Measurements from ENCODE around the gene EXOSC5. TPM values are rescaled to one million over a fixed set of nuclear protein-coding genes. Genes with fewer than 3 reads are reported as not detected.

The EXOSC5 gene
- total RNA-seq, 1 experiment from 2014 or later = 25.2 TPM

- H3K27ac ChIP-seq (ENCODE audit: low read length) = no peak overlapping the region
- in situ Hi-C loops (cut with HindIII; ENCODE audit: low pct_unique_long_range_greater_than_20kb, low sequenced_read_pairs) (no loop called here), intact Hi-C loops (cut with micrococcal nuclease; ENCODE audit: unreplicated experiment) (no loop called here)
- ChIA-PET CTCF (no interaction called here), POLR2A (no interaction called here)
- ATAC-seq (no peak), DNase-seq (ENCODE audit: low read depth, low spot score) (no peak)
- BruUV-seq (replicated peaks) = no TSS peak
- peaks cover 6% of the 10 kb centered on the region; the same call in 1 of the 2 replicates for H3K36me3 ChIP-seq (ENCODE audit: control insufficient read depth, insufficient read depth, low read length)
- no peaks in the 10 kb centered on the region for H3K9me3 ChIP-seq (ENCODE audit: control insufficient read depth, insufficient read depth, low read depth, low read length)
- H3K4me1 ChIP-seq (ENCODE audit: control insufficient read depth, insufficient read depth, low read length) = peaks cover 2% of the 10 kb centered on the region; the same call in 1 of the 2 replicates
- H3K27me3 ChIP-seq (ENCODE audit: control insufficient read depth, insufficient read depth, low read length) = no peaks in the 10 kb centered on the region
- TF ChIP-seq TCF7L2 (IDR thresholded peaks at IDR 0.05; ENCODE audit: low read depth, low read length) = no peak
- no peak overlapping the region for H3K4me3 ChIP-seq (ENCODE audit: low read depth in 2 of 2, low read length in 2 of 2)
These were observed 41.4 kb downstream of the EXOSC5 start for GRCh38 chr19:41355802-41356201.

GRCh38 chr19:41355035-41355434, 42.1 kb downstream of the EXOSC5 start:
- DNase-seq (ENCODE audit: low read depth, low spot score) = no peak
- in situ Hi-C loops (cut with HindIII; ENCODE audit: low pct_unique_long_range_greater_than_20kb, low sequenced_read_pairs) (no loop called here), intact Hi-C loops (cut with micrococcal nuclease; ENCODE audit: unreplicated experiment) (no loop called here)
- ChIA-PET CTCF (no interaction called here), POLR2A (no interaction called here)
- TF ChIP-seq CTCF (IDR thresholded peaks at IDR 0.05) (no peak), POLR2AphosphoS5 (IDR thresholded peaks at IDR 0.05; ENCODE audit: low read depth, low read length) (no peak), TCF7L2 (IDR thresholded peaks at IDR 0.05; ENCODE audit: low read depth, low read length) (no peak), SIN3A (IDR thresholded peaks at IDR 0.05; ENCODE audit: borderline replicate concordance, insufficient read depth, low read depth, low read length) (no peak), REST (IDR thresholded peaks at IDR 0.05; ENCODE audit: insufficient read depth in 1 of 2, low read depth in 2 of 2, low read length in 1 of 2) (no peak)
- Histone ChIP-seq H3K9me3 (ENCODE audit: control insufficient read depth, insufficient read depth, low read depth, low read length) (no peaks in the 10 kb centered on the region), H3K36me3 (ENCODE audit: control insufficient read depth, insufficient read depth, low read length) (peaks cover 6% of the 10 kb centered on the region; the same call in 1 of the 2 replicates), H3K4me3 (ENCODE audit: low read depth in 2 of 2, low read length in 2 of 2) (no peak overlapping the region), H3K27ac (ENCODE audit: low read length) (no peak overlapping the region), H3K4me1 (ENCODE audit: control insufficient read depth, insufficient read depth, low read length) (peaks cover 5% of the 10 kb centered on the region; the same call in 1 of the 2 replicates), H3K27me3 (ENCODE audit: control insufficient read depth, insufficient read depth, low read length) (no peaks in the 10 kb centered on the region)
- ATAC-seq = no peak
- BruUV-seq (replicated peaks) = no TSS peak

DNA sequence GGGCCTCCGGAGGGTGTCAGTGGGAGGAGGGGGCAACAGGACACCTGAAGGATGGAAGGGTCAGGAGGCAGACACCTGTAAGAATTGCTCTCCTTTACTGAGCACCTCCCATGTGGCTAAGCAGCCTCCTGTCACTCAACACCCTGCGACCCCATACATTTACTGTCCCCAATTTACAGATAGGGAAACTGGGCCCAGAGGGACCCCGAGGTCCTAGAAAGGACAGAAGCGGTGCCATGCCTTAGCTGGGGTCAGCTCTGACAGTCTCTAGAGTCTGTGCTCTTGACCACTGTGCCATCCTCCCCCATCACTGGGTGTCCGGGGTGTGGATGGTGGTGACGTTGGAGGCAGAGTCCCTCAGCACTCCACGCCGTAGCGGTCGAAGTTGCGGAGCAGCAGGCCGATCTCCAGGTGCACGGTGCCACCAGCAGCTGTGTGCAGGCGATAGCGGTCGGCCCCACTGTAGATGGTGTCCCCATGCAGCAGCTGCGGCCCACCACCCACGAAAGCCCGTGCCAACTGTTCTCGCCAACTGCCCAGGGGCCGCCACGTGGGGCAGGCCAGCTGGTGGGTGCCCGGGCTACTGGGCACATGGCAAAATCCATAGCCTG, 42.7 kb downstream of the EXOSC5 start:
- H3K27ac ChIP-seq (ENCODE audit: low read length) = no peak overlapping the region
- H3K36me3 ChIP-seq (ENCODE audit: control insufficient read depth, insufficient read depth, low read length) = peaks cover 6% of the 10 kb centered on the region; the same call in 1 of the 2 replicates
- TF ChIP-seq TCF7L2 (IDR thresholded peaks at IDR 0.05; ENCODE audit: low read depth, low read length) (no peak), SIN3A (IDR thresholded peaks at IDR 0.05; ENCODE audit: borderline replicate concordance, insufficient read depth, low read depth, low read length) (no peak), POLR2AphosphoS5 (IDR thresholded peaks at IDR 0.05; ENCODE audit: low read depth, low read length) (no peak), CTCF (IDR thresholded peaks at IDR 0.05) (no peak), REST (IDR thresholded peaks at IDR 0.05; ENCODE audit: insufficient read depth in 1 of 2, low read depth in 2 of 2, low read length in 1 of 2) (no peak)
- DNase-seq (ENCODE audit: low read depth, low spot score) = no peak
- CTCF ChIA-PET = no interaction called here
- H3K9me3 ChIP-seq (ENCODE audit: control insufficient read depth, insufficient read depth, low read depth, low read length) = no peaks in the 10 kb centered on the region
- in situ Hi-C loops (cut with HindIII; ENCODE audit: low pct_unique_long_range_greater_than_20kb, low sequenced_read_pairs) = no loop called here
- H3K4me1 ChIP-seq (ENCODE audit: control insufficient read depth, insufficient read depth, low read length) = peaks cover 5% of the 10 kb centered on the region; the same call in 1 of the 2 replicates
- POLR2A ChIA-PET = no interaction called here
- H3K27me3 ChIP-seq (ENCODE audit: control insufficient read depth, insufficient read depth, low read length) = no peaks in the 10 kb centered on the region
- intact Hi-C loops (cut with micrococcal nuclease; ENCODE audit: unreplicated experiment) = no loop called here
- ATAC-seq = no peak
- H3K4me3 ChIP-seq (ENCODE audit: low read depth in 2 of 2, low read length in 2 of 2) = peak overlapping the region; percentile 45 to 79
- BruUV-seq (replicated peaks) = no TSS peak

Data from Panc1 (cell line).